ENCODE results near the gene CREBRF.

GRCh38 chr5:173075137-173075843 lies 19.1 kb downstream of the CREBRF start:
- no peak for TF ChIP-seq EZH2 (IDR thresholded peaks at IDR 0.05; ENCODE audit: insufficient read depth, low read length)
- TF ChIP-seq, protein P1, sequence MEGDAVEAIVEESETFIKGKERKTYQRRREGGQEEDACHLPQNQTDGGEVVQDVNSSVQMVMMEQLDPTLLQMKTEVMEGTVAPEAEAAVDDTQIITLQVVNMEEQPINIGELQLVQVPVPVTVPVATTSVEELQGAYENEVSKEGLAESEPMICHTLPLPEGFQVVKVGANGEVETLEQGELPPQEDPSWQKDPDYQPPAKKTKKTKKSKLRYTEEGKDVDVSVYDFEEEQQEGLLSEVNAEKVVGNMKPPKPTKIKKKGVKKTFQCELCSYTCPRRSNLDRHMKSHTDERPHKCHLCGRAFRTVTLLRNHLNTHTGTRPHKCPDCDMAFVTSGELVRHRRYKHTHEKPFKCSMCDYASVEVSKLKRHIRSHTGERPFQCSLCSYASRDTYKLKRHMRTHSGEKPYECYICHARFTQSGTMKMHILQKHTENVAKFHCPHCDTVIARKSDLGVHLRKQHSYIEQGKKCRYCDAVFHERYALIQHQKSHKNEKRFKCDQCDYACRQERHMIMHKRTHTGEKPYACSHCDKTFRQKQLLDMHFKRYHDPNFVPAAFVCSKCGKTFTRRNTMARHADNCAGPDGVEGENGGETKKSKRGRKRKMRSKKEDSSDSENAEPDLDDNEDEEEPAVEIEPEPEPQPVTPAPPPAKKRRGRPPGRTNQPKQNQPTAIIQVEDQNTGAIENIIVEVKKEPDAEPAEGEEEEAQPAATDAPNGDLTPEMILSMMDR (IDR thresholded peaks at IDR 0.05; ENCODE audit: insufficient read depth, low read depth, low read length), result no peak
